ENCODE data around the gene GIMAP6. TPM values are rescaled to one million over a fixed set of nuclear protein-coding genes. Genes with fewer than 3 reads are reported as not detected.
"Not testable (repeated sequence)": the region's sequence is repeated elsewhere in the genome, so short reads cannot be mapped to it uniquely, and the experiment has no call there.

GIMAP6 gene
- polyA plus RNA-seq, 3 donors: 16.2 to 70.2 (median 57.0) TPM

DNA sequence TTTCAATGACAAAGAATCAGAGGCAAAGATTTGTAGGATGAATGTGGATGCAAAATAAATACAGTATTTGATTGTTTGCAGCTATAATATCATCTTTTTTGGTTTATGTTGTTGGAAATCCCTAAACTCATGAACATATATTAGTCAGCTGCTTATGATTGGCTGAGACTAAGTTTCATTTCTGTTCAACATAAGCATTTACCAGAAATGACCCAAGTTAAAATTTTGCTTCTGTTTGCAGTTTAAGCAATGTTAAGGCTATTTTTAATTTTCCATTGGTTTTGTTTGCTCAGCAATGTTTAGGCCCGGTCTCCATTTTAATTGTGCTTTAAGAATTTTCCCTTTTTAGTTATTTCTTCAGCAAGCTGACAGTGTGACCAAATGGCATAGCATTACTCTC is 22.0 kb downstream of the GIMAP6 start:
- Histone ChIP-seq H3K27me3 (ENCODE audit: control insufficient read depth in 2 of 2, insufficient read depth in 2 of 2, low read length in 2 of 2) (no peaks in the 10 kb centered on the region), H3K4me1 (ENCODE audit: control insufficient read depth in 1 of 2, insufficient read depth in 2 of 2, low read length in 2 of 2) (no peaks in the 10 kb centered on the region), H4K20me1 (ENCODE audit: insufficient read depth, low read length) (no peaks in the 10 kb centered on the region), H3K9ac (ENCODE audit: insufficient read depth, low read length, poor library complexity, severe bottlenecking) (no peak overlapping the region), H3K4me3 (replicated peaks in 1 of 3; ENCODE audit: low read depth in 2 of 3, low read length in 3 of 3) (no peak overlapping the region), H3K4me2 (replicated peaks; ENCODE audit: extremely low read depth, low read length, poor library complexity, severe bottlenecking) (no peak overlapping the region), H3K36me3 (replicated peaks in 1 of 2; ENCODE audit: control insufficient read depth in 1 of 2, insufficient read depth in 2 of 2, low read length in 2 of 2) (no peaks in the 10 kb centered on the region), H2AFZ (ENCODE audit: insufficient read depth, low read depth, low read length, poor library complexity, severe bottlenecking) (no peak overlapping the region), H3K9me3 (replicated peaks in 1 of 2; ENCODE audit: control insufficient read depth in 1 of 2, insufficient read depth in 1 of 2, low read length in 2 of 2) (peaks cover 0 to 13% of the 10 kb centered on the region in 2 donors), H3K27ac (ENCODE audit: low read depth in 1 of 2, low read length in 2 of 2) (no peak overlapping the region), H3K79me2 (ENCODE audit: insufficient read depth, low read length) (no peaks in the 10 kb centered on the region)
- WGBS (ENCODE audit: insufficient coverage): no CpG with 5 or more reads among the region's 1 CpG
- H3K27ac Mint-ChIP-seq: no peak overlapping the region
- H3K4me1 Mint-ChIP-seq: peaks cover 15% of the 10 kb centered on the region
- peaks cover 0 to 5% (median 0%) of the 10 kb centered on the region in 3 donors for H3K27me3 Mint-ChIP-seq (ENCODE audit: low read depth in 3 of 3)
- peaks cover 4 to 9% (median 6%) of the 10 kb centered on the region in 7 donors for H3K9me3 Mint-ChIP-seq
- DNase-seq: no peak
- intact Hi-C loops (cut with micrococcal nuclease): no loop called here
- H3K36me3 Mint-ChIP-seq: peaks cover 0 to 3% of the 10 kb centered on the region in 2 donors
- H3K4me3 Mint-ChIP-seq: no peak overlapping the region
- TF ChIP-seq, protein P1, sequence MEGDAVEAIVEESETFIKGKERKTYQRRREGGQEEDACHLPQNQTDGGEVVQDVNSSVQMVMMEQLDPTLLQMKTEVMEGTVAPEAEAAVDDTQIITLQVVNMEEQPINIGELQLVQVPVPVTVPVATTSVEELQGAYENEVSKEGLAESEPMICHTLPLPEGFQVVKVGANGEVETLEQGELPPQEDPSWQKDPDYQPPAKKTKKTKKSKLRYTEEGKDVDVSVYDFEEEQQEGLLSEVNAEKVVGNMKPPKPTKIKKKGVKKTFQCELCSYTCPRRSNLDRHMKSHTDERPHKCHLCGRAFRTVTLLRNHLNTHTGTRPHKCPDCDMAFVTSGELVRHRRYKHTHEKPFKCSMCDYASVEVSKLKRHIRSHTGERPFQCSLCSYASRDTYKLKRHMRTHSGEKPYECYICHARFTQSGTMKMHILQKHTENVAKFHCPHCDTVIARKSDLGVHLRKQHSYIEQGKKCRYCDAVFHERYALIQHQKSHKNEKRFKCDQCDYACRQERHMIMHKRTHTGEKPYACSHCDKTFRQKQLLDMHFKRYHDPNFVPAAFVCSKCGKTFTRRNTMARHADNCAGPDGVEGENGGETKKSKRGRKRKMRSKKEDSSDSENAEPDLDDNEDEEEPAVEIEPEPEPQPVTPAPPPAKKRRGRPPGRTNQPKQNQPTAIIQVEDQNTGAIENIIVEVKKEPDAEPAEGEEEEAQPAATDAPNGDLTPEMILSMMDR (IDR thresholded peaks at IDR 0.05): no peak

DNA sequence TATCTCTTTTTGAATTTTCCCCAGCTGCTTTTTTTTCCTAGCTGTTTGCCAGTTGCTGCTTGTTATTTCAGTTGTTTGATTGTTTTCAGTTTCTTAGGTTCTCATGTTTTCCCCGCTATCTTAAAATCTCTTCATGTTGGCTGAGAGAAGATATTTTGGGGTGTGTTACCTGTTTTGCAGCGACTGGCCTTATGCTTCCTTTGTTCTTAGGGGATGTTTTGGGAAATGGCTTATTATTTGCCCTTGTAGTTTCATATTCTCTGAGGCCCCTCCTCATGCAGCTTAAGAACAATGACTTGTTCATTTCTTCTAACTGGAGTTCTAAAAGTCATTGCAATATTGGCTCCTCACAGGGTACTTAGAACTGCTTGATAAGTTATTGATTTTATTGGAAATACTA is 28.6 kb downstream of the GIMAP6 start:
- DNase-seq; H3K27me3 ChIP-seq (ENCODE audit: control insufficient read depth in 2 of 2, insufficient read depth in 2 of 2, low read length in 2 of 2); H3K4me2 ChIP-seq (replicated peaks; ENCODE audit: extremely low read depth, low read length, poor library complexity, severe bottlenecking); H3K79me2 ChIP-seq (ENCODE audit: insufficient read depth, low read length); H3K4me3 ChIP-seq (replicated peaks in 1 of 3; ENCODE audit: low read depth in 2 of 3, low read length in 3 of 3); H4K20me1 ChIP-seq (ENCODE audit: insufficient read depth, low read length); H3K27ac ChIP-seq (ENCODE audit: low read depth in 1 of 2, low read length in 2 of 2); H3K36me3 Mint-ChIP-seq; intact Hi-C loops (cut with micrococcal nuclease); H3K36me3 ChIP-seq (replicated peaks in 1 of 2; ENCODE audit: control insufficient read depth in 1 of 2, insufficient read depth in 2 of 2, low read length in 2 of 2); H3K9me3 ChIP-seq (replicated peaks in 1 of 2; ENCODE audit: control insufficient read depth in 1 of 2, insufficient read depth in 1 of 2, low read length in 2 of 2); H3K27ac Mint-ChIP-seq; H3K27me3 Mint-ChIP-seq (ENCODE audit: low read depth in 3 of 3); H3K4me3 Mint-ChIP-seq; H3K9ac ChIP-seq (ENCODE audit: insufficient read depth, low read length, poor library complexity, severe bottlenecking); H3K4me1 ChIP-seq (ENCODE audit: control insufficient read depth in 1 of 2, insufficient read depth in 2 of 2, low read length in 2 of 2); H2AFZ ChIP-seq (ENCODE audit: insufficient read depth, low read depth, low read length, poor library complexity, severe bottlenecking): not testable (repeated sequence)
- Mint-ChIP-seq H3K4me1 (peaks cover 17% of the 10 kb centered on the region), H3K9me3 (peaks cover 8 to 23% (median 13%) of the 10 kb centered on the region in 7 donors)
- WGBS (ENCODE audit: insufficient coverage): no CpG with 5 or more reads among the region's 2 CpGs
